ENCODE data around the gene GALNT7.

Gene GALNT7

DNA sequence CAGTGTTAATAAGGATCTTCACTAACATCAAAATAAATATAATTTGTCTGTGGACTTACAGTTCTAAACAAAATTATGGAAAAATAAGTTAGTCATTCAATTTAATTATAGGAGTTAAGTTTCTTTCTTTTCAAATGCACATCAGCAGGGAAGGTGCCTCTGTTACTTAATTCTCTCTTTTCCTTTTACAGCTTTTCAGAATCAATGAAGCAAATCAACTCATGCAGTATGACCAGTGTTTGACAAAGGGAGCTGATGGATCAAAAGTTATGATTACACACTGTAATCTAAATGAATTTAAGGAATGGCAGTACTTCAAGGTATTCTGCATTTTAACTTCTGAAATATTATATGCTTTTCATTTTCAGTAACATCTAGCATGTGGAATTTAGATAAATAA, 149.6 kb downstream of the GALNT7 start:
- TF ChIP-seq, protein P1, sequence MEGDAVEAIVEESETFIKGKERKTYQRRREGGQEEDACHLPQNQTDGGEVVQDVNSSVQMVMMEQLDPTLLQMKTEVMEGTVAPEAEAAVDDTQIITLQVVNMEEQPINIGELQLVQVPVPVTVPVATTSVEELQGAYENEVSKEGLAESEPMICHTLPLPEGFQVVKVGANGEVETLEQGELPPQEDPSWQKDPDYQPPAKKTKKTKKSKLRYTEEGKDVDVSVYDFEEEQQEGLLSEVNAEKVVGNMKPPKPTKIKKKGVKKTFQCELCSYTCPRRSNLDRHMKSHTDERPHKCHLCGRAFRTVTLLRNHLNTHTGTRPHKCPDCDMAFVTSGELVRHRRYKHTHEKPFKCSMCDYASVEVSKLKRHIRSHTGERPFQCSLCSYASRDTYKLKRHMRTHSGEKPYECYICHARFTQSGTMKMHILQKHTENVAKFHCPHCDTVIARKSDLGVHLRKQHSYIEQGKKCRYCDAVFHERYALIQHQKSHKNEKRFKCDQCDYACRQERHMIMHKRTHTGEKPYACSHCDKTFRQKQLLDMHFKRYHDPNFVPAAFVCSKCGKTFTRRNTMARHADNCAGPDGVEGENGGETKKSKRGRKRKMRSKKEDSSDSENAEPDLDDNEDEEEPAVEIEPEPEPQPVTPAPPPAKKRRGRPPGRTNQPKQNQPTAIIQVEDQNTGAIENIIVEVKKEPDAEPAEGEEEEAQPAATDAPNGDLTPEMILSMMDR (IDR thresholded peaks at IDR 0.05; ENCODE audit: low read depth, low read length) = no peak
- no peak for DNase-seq
- Histone ChIP-seq H3K36me3 (peaks cover 7% of the 10 kb centered on the region), H3K9me3 (ENCODE audit: severe bottlenecking) (no peaks in the 10 kb centered on the region), H3K4me3 (ENCODE audit: low read depth, low read length) (no peak overlapping the region), H3K27me3 (ENCODE audit: insufficient read depth, low read depth, severe bottlenecking) (no peaks in the 10 kb centered on the region), H3K27ac (no peak overlapping the region)

DNA sequence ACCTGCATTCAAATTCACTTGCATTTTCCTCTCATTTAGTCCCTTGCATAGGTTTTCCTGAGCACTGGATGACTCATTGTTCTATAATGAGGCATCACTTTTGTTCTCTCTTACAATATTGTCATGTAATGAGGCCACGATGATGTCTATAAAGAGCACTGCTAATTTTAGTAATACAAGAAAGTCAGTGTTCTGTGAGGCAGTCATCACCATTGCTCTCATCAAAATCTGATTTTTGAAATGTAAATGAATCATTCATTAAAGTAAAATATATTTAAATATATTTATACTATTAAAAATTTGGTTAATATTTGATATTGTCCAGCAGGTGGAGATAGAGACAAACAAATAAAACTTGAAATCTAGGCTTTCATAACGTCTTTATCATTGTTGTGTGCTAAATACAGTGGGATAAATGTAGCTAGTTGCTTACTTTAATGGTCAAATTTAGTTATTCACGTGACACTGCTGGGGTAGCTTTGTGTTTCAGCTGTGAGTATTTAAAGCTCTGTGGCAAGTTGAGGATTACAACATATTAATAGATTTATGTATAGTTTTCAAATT, 150.1 kb downstream of the GALNT7 start:
- TF ChIP-seq, protein P1 (IDR thresholded peaks at IDR 0.05; ENCODE audit: low read depth, low read length) = no peak
- H3K27ac ChIP-seq = no peak overlapping the region
- DNase-seq = no peak
- H3K9me3 ChIP-seq (ENCODE audit: severe bottlenecking) = no peaks in the 10 kb centered on the region
- H3K27me3 ChIP-seq (ENCODE audit: insufficient read depth, low read depth, severe bottlenecking) = no peaks in the 10 kb centered on the region
- peaks cover 7% of the 10 kb centered on the region for H3K36me3 ChIP-seq
- H3K4me3 ChIP-seq (ENCODE audit: low read depth, low read length) = no peak overlapping the region

DNA sequence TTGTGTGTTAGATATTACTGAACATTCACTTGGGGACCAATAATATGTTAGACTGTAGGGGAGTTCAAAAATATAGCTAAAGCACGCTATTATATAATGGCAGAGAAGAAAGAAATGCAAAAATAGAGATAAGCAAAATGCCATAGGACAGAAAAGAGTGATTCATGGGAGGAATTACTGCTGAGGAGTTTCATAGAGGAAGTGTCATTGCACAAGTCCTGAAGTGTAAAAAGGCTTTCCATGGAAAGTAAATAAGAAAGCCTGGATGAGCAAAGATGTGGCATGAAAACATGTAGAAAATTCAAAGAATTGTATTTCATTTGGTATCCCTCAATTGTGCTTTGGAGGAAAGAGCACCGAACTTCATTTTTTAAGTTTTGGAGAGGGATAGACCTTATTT, 151.1 kb downstream of the GALNT7 start:
- TF ChIP-seq, protein P1 (IDR thresholded peaks at IDR 0.05; ENCODE audit: low read depth, low read length) = no peak
- Histone ChIP-seq H3K27ac (no peak overlapping the region), H3K27me3 (ENCODE audit: insufficient read depth, low read depth, severe bottlenecking) (no peaks in the 10 kb centered on the region), H3K9me3 (ENCODE audit: severe bottlenecking) (no peaks in the 10 kb centered on the region), H3K4me3 (ENCODE audit: low read depth, low read length) (no peak overlapping the region), H3K36me3 (peaks cover 4% of the 10 kb centered on the region)
- no peak for DNase-seq

DNA sequence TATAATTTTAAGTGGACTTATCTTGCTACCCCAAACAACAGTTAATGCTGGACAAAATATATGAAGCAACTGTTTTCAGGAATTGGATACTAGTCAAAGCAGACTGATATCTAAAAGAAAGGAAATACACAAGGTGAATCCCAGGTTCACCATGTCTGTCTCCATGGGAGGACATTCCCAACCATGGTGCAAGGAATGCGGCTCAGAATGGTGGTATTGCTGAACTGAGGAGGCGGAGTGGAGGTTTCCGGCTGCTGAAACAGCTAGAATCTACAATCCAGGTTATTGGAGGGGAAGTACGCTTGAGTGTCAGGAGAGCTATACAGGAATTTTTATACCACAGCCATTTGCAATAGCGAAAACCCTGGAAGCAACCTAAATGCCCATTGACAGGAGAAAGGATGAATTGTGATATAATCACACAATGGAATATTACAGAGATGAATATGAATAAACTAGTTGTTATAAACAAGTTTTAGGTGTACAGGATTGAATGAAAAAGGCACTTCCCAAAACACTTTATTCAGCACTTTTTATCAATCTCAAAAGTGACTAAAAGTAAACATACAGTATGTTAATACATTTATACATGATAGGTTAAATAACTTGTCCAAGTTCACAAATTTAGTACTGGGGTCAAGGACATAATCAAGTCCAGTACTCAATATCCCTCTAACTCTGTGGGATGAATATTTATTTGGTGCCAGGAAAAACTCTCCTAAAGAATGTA, 156.6 kb downstream of the GALNT7 start:
- TF ChIP-seq, protein P1 (IDR thresholded peaks at IDR 0.05; ENCODE audit: low read depth, low read length) = no peak
- Histone ChIP-seq H3K27ac (no peak overlapping the region), H3K36me3 (peaks cover 43% of the 10 kb centered on the region)

DNA sequence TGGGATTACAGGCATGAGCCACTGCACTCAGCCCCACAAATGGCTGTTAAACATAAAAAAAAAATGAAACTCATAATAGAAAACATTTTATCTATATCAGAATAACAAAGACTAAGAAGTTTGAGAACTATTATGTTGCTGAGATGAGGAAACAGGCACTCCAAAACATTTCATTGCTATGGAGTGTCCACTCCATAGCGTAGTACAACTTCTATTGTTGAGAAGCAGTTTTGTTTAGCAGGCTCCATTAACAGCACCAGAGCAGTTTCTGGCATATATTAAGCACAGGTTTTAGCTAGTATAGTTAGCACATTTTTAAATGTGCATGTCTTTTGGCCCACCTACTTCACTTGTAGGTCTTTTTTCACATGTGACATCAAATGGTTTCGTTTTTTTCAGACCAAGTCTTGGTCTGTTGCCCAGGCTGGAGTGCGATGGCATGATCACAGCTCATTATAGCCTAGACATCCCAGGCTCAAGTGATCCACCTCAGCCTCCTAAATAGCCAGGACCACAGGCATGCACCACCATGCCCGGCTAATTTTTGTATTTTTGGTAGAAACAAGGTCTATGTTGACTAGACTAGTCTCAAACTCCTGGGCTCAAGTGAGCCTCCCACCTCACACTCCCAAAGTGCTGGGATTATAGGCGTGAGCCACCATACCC, 159.8 kb downstream of the GALNT7 start:
- Histone ChIP-seq H3K27me3 (ENCODE audit: insufficient read depth, low read depth, severe bottlenecking) (no peaks in the 10 kb centered on the region), H3K27ac (no peak overlapping the region)

More for the DNA sequence above, 156.6 kb downstream of the GALNT7 start:
- Histone ChIP-seq H3K9me3 (ENCODE audit: severe bottlenecking) (no peaks in the 10 kb centered on the region), H3K27me3 (ENCODE audit: insufficient read depth, low read depth, severe bottlenecking) (no peaks in the 10 kb centered on the region), H3K4me3 (ENCODE audit: low read depth, low read length) (no peak overlapping the region)
- DNase-seq = no peak

More for the DNA sequence above, 159.8 kb downstream of the GALNT7 start:
- TF ChIP-seq, protein P1 (IDR thresholded peaks at IDR 0.05; ENCODE audit: low read depth, low read length) = no peak
- Histone ChIP-seq H3K9me3 (ENCODE audit: severe bottlenecking) (no peaks in the 10 kb centered on the region), H3K36me3 (peaks cover 72% of the 10 kb centered on the region), H3K4me3 (ENCODE audit: low read depth, low read length) (no peak overlapping the region)
- no peak for DNase-seq
